HL-60 (cell line): Measurements from ENCODE around the gene BMP2K.

Experiments
- CTCF ChIP-seq: IDR thresholded peaks from one replicate; pipeline ENCODE4 v1.5.1; 2011; ENCODE audit warnings: low read length, control low read depth, inconsistent platforms; ENCODE audit not compliant: insufficient read depth
- POLR2AphosphoS5 ChIP-seq: IDR thresholded peaks from 2 replicates; pipeline ENCODE4 v1.6.1; 2012; ENCODE audit warnings: low read depth
- REST ChIP-seq: IDR thresholded peaks from 2 replicates; pipeline ENCODE4 v1.6.1; 2012; ENCODE audit warnings: low read depth; ENCODE audit not compliant: insufficient replicate concordance
- SPI1 ChIP-seq: IDR thresholded peaks from 2 replicates; pipeline ENCODE4 v1.6.1; 2012; ENCODE audit warnings: low read depth, mild to moderate bottlenecking, borderline replicate concordance

- TF ChIP-seq SPI1 (no peak), CTCF (no peak), REST (no peak), POLR2AphosphoS5 (no peak)
Observed at GRCh38 chr4:78767350-78767749, 8.8 kb upstream of the BMP2K start.
